SK-N-SH treated with all-trans-retinoic acid at 6 μM for 48 hours (cell line): Measurements from ENCODE around the gene CHIC2.

ENCODE experiments used
- ATAC-seq: fragments of 200-7000 bp; cut with Tn5 transposase; 3 replicates; pipeline ENCODE4 v1.9.1; 2020; ENCODE audit warnings: mild to moderate bottlenecking, moderate library complexity
- ARNTL ChIP-seq: fragments of 450-650 bp; formaldehyde crosslinking; IDR thresholded peaks from 2 replicates; pipeline ENCODE4 v1.5.0; 2020; ENCODE audit warnings: low read depth, mild to moderate bottlenecking, moderate library complexity, borderline replicate concordance
- BACH2 ChIP-seq: fragments of 250-450 bp; sonication (Bioruptor Pico); IDR thresholded peaks from 2 replicates; pipeline ENCODE4 v1.9.0; 2021; ENCODE audit warnings: mild to moderate bottlenecking, borderline replicate concordance
- CSDC2 ChIP-seq: fragments of 250-450 bp; sonication (Bioruptor Pico); IDR thresholded peaks from 2 replicates; pipeline ENCODE4 v1.5.0; 2020; ENCODE audit warnings: mild to moderate bottlenecking, moderate library complexity
- CSRNP3 ChIP-seq: fragments of 250-450 bp; sonication (Bioruptor Pico); IDR thresholded peaks from 2 replicates; pipeline ENCODE4 v1.5.1; 2021; ENCODE audit warnings: mild to moderate bottlenecking, moderate library complexity
- GLIS3 ChIP-seq: fragments of 250-450 bp; sonication (Bioruptor Pico); IDR thresholded peaks from 2 replicates; pipeline ENCODE4 v1.5.0; 2020; ENCODE audit warnings: mild to moderate bottlenecking, moderate library complexity
- ISL1 ChIP-seq: fragments of 250-450 bp; sonication (Bioruptor Pico); IDR thresholded peaks from 2 replicates; pipeline ENCODE4 v2.1.2; 2022; ENCODE audit warnings: mild to moderate bottlenecking, moderate library complexity
- POU6F1 ChIP-seq: fragments of 250-450 bp; sonication (Bioruptor Pico); IDR thresholded peaks from 2 replicates; pipeline ENCODE4 v1.8.0; 2021; ENCODE audit warnings: low read depth, mild to moderate bottlenecking, moderate library complexity, borderline replicate concordance
- PPARA ChIP-seq: fragments of 250-450 bp; sonication (Bioruptor Pico); IDR thresholded peaks from 2 replicates; pipeline ENCODE4 v1.5.0; 2020; ENCODE audit warnings: mild to moderate bottlenecking, borderline replicate concordance
- RARB ChIP-seq: fragments of 250-450 bp; sonication (Bioruptor Pico); IDR thresholded peaks from 2 replicates; pipeline ENCODE4 v1.8.0; 2021; ENCODE audit warnings: mild to moderate bottlenecking, moderate library complexity
- SNAI2 ChIP-seq: fragments of 250-450 bp; sonication (Bioruptor Pico); IDR thresholded peaks from 2 replicates; pipeline ENCODE4 v1.5.0; 2020; ENCODE audit warnings: mild to moderate bottlenecking, moderate library complexity
- TOX ChIP-seq: fragments of 250-450 bp; sonication (Bioruptor Pico); IDR thresholded peaks from 2 replicates; pipeline ENCODE4 v1.8.0; 2021; ENCODE audit warnings: mild to moderate bottlenecking, moderate library complexity, borderline replicate concordance
- TSHZ2 ChIP-seq: fragments of 250-450 bp; sonication (Bioruptor Pico); IDR thresholded peaks from 2 replicates; pipeline ENCODE4 v1.5.0; 2020; ENCODE audit warnings: mild to moderate bottlenecking, moderate library complexity
- ZC3H10 ChIP-seq: fragments of 250-450 bp; sonication (Bioruptor Pico); IDR thresholded peaks from 2 replicates; pipeline ENCODE4 v1.5.1; 2021; ENCODE audit warnings: mild to moderate bottlenecking, moderate library complexity
- ZFP3 ChIP-seq: fragments of 250-450 bp; sonication (Bioruptor Pico); IDR thresholded peaks from 2 replicates; pipeline ENCODE4 v1.5.0; 2020; ENCODE audit warnings: mild to moderate bottlenecking, moderate library complexity
- ZFP30 ChIP-seq: fragments of 450-650 bp; formaldehyde crosslinking; IDR thresholded peaks from 2 replicates; pipeline ENCODE4 v1.5.0; 2022; ENCODE audit warnings: mild to moderate bottlenecking, moderate library complexity
- ZNF565 ChIP-seq: fragments of 450-650 bp; formaldehyde crosslinking; conservative IDR thresholded peaks from 2 replicates; pipeline ENCODE4 v1.5.0; 2020; ENCODE audit warnings: low read depth, mild to moderate bottlenecking, moderate library complexity
- ZNF70 ChIP-seq: fragments of 450-650 bp; formaldehyde crosslinking; IDR thresholded peaks from 2 replicates; pipeline ENCODE4 v1.5.0; 2020; ENCODE audit warnings: mild to moderate bottlenecking, moderate library complexity
- ZNF8 ChIP-seq: fragments of 450-650 bp; formaldehyde crosslinking; IDR thresholded peaks from 2 replicates; pipeline ENCODE4 v1.5.0; 2020; ENCODE audit warnings: mild to moderate bottlenecking, moderate library complexity
- TF ChIP-seq, protein P1 (sequence below): fragments of 250-450 bp; sonication (Bioruptor Pico); IDR thresholded peaks from 2 replicates; pipeline ENCODE4 v1.5.1; 2020; ENCODE audit warnings: low read depth, mild to moderate bottlenecking, moderate library complexity

CHIC2 gene

GRCh38 chr4:54038056-54038455, 26.3 kb downstream of the CHIC2 start:
- no peak for ATAC-seq

DNA sequence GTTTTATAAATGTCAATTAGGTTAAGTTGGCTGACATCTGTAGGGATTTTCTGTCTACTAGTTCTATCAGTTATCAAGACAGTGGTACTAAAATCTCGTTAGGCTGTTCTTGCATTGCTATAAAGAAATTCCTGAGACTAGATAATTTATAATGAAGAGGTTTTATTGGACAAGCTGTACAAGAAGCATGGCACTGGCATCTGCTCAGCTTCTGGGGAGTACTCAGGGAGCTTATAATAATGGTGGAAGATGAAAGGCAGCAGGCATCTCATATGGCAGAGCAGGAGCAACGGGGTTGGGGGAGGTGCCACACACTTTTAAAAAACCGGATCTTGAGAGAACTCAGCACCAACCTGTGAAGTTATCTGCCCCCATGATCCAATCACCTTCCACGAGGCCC, 28.2 kb downstream of the CHIC2 start:
- ATAC-seq, result no peak
- TF ChIP-seq ISL1 (CRISPR knock-in tag) (0 out of 2 replicates have a peak, but pooled peaks have one; percentile 37), RARB (CRISPR knock-in tag) (no peak), CSDC2 (no peak)

More at GRCh38 chr4:54038056-54038455, 26.3 kb downstream of the CHIC2 start:
- TF ChIP-seq TSHZ2 (CRISPR knock-in tag), result no peak
- TF ChIP-seq TOX, result no peak
- TF ChIP-seq, protein P1, sequence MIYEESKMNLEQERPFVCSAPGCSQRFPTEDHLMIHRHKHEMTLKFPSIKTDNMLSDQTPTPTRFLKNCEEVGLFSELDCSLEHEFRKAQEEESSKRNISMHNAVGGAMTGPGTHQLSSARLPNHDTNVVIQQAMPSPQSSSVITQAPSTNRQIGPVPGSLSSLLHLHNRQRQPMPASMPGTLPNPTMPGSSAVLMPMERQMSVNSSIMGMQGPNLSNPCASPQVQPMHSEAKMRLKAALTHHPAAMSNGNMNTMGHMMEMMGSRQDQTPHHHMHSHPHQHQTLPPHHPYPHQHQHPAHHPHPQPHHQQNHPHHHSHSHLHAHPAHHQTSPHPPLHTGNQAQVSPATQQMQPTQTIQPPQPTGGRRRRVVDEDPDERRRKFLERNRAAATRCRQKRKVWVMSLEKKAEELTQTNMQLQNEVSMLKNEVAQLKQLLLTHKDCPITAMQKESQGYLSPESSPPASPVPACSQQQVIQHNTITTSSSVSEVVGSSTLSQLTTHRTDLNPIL, result no peak
- no peak for TF ChIP-seq SNAI2 (CRISPR knock-in tag)
- TF ChIP-seq ZNF70 (CRISPR knock-in tag), result no peak
- no peak for TF ChIP-seq BACH2 (CRISPR knock-in tag)
- no peak for TF ChIP-seq ZC3H10
- no peak for TF ChIP-seq ARNTL (CRISPR knock-in tag)
- no peak for TF ChIP-seq CSRNP3 (CRISPR knock-in tag)
- TF ChIP-seq, all 23 proteins: peak for 0

DNA sequence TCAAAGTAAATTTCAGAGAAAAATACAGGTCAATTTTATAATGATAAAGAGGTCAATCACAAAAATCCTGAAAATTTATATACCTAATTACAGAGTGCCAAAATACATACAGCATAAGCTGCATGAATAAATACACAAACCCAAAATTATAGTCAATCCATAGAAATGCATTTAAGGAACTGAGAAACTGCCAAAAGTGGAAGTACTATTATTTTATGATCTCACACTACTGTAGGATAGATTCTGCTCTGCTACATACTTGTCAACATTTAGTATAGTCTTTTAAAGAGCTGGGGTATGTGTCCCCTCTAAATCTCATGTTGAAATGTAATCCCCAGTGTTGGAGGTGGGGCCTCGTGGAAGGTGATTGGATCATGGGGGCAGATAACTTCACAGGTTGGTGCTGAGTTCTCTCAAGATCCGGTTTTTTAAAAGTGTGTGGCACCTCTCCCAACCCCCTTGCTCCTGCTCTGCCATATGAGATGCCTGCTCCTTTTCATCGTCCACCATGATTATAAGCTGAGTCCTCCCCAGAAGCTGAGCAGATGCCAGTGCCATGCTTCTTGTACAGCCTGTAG, 31.8 kb downstream of the CHIC2 start:
- TF ChIP-seq RARB (CRISPR knock-in tag), result no peak
- TF ChIP-seq POU6F1 (CRISPR knock-in tag), result no peak
- TF ChIP-seq ZC3H10, result no peak
- no peak for TF ChIP-seq SNAI2 (CRISPR knock-in tag)
- TF ChIP-seq CSDC2, result no peak
- TF ChIP-seq ISL1 (CRISPR knock-in tag), result no peak
- TF ChIP-seq, protein P1, result no peak
- no peak for TF ChIP-seq TOX
- TF ChIP-seq ZFP30 (CRISPR knock-in tag), result no peak
- TF ChIP-seq ZNF8 (CRISPR knock-in tag), result no peak
- no peak for TF ChIP-seq ARNTL (CRISPR knock-in tag)
- no peak for TF ChIP-seq GLIS3
- no peak for TF ChIP-seq PPARA (CRISPR knock-in tag)
- no peak for TF ChIP-seq ZFP3 (CRISPR knock-in tag)
- no peak; the same call in 2 of the 3 replicates for ATAC-seq

DNA sequence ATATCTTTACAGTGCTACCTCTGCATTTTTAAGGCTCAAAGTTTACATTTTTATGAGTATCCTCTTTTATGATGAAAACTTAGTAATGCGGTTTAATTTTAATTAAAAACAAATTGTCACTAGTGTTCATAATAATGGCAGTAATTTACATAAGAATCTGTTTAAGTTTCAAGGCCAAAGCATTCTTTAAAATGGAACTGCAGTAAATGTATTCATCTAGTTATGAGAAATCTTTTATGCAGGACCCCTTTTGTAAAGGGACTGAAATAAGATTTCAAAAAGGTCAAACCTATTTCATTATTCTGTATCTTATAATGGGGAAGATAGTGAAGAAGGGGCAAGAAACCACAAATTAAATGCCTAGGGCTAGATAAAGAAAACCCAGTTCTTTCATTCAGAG, 37.1 kb downstream of the CHIC2 start:
- no peak for TF ChIP-seq ZFP30 (CRISPR knock-in tag)
- TF ChIP-seq ZNF8 (CRISPR knock-in tag), result no peak
- TF ChIP-seq TSHZ2 (CRISPR knock-in tag), result no peak
- TF ChIP-seq ZNF565 (CRISPR knock-in tag), result no peak
- no peak for TF ChIP-seq POU6F1 (CRISPR knock-in tag)
- TF ChIP-seq GLIS3, result no peak
- TF ChIP-seq ARNTL (CRISPR knock-in tag), result no peak
- TF ChIP-seq SNAI2 (CRISPR knock-in tag), result no peak
- no peak for ATAC-seq
